ENCODE results near the gene FOXO1.
A peak's percentile ranks its signal among the peaks of the same experiment; 100 is the strongest.

FOXO1 gene

DNA sequence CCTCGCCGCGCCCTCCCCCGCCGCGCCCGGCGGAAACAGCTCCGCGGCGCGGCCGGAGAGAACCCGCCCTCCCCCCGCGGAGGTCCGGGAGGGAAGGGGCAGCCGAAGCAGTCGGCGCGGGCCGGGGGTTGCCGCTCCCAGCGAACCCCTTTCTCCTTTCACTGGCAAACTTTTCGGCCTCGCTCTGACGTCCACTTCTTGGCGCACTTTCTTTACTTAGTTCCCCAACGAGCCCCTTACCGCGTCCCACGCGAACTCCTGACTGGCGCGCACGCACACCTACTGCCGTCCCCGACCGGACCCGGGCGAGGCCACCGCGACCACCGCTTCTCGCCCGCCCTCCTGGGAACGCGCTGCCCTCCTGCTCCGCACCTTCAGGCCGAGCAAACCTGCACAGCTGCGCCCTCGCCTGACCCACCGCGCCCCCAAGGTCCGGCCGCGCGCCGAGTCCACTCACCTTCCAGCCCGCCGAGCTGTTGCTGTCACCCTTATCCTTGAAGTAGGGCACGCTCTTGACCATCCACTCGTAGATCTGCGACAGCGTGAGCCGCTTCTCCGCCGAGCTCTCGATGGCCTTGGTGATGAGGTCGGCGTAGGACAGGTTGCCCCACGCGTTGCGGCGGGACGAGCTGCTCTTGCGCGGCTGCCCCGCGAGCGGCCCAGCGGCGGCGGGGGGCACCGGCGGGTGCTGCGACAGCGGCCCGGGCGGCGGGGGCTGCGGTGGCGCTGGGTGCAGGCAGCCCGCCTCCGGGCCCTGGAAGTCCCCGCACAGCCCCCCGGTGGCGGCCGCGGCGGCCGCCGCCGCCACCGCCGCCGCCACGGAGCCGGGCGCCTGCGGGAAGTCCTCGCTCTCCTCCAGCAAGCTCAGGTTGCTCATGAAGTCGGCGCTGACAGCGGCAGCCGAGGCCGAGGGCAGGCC, 1.1 kb downstream of the FOXO1 start:
- DNase-seq = peak; percentile 58

DNA sequence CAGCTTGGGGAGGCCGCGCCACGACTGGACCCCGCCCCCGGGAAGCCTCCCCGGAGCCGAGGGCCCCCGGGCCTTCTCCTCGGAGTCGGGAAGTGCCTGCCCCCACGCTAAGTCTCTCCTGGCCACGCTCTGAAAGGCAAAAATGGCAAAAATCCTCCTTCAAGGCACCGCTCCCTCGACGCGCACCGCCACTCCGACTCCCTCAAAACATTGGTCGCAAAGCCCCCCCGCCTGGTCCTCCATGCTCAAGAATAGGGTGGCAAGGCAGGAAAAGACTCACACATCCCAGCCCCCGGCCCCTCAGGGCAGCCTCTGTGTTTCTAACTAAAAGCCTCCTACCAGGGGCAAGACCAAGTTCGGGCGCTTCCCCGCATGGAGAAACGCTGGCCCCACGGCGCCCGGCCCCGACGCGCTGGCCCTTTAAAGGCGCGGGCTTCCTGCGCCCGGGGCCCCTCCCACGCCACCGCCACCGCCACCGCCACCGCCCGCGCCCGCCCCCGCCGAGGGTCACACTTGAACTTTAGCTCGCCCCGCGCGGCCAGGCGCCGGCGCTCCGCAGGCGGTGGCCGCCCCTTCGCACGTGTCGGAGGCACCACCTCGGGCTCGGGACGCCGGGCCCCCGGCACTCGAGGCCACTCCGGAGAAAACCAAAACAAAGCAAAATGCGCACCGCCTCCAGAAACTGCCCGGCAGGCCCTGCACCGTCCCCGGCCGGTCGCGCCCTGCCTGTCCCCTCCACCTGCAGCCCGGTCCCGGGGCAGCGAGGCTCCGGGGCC, 1.9 kb downstream of the FOXO1 start:
- DNase-seq = peak; percentile 77

DNA sequence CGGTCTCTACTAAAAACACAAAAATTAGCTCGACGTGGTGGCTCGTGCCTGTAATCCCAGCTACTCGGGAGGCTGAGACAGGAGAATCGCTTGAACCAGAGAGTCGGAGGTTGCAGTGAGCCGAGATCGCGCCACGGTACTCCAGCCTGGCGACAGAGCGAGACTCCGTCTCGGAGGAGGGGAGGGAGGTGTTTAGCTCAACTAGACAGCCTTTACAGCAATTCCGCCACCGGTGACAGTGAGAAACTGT, 2.4 kb downstream of the FOXO1 start:
- DNase-seq = peak; percentile 83

DNA sequence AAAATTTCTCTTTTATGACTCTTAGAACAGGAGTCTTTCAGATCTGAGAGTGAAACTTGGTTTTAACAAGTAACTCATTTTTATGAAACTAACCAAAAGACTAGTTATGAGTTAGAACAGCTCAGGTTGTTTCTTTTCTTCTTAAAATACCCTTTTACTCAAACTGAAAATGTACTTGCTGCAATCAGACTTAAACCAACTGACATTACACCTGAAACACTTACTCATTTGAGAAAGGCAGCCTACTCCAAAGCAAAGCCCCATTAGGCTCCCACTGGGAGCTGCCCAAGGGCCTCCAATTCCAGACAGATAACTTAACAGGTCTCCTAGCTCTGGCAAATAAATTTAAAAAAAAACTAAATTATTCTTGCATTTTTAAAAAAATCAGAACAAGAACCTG, 3.6 kb downstream of the FOXO1 start:
- no peak for DNase-seq

DNA sequence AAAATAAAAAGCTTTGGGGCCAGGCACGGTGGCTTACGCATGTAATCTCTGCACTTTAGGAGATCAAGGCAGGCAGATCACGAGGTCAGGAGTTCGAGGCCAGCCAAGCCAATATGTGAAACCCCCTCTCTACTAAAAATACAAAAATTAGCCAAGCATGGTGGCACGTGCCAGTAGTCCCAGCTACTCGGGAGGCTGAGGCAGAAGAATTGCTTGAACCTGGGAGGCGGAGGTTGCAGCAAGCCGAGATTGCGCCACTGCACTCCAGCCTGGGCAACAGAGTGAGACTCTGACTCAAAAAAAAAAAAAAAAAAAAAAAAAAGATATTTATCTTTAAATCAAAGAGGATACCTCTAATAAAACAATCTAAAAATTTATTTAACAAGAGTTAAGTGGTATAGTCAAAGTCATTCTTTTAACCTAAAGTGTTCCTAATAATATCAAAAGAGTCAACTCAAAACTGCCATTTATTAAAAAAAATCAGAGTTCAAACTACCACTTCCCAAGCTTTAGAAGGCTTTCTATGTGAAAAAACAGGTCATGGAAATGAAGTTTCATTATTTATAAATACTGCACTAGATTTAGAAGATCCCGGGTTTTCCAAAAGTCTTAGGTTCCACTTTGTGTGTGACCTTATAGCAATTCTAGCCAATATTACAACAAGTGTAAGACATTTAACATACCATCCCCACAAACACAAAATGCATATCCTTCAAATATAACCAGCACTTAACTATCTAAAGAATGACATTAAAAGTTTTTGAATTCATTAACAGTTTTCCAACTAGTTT, 4.4 kb downstream of the FOXO1 start:
- DNase-seq = no peak

DNA sequence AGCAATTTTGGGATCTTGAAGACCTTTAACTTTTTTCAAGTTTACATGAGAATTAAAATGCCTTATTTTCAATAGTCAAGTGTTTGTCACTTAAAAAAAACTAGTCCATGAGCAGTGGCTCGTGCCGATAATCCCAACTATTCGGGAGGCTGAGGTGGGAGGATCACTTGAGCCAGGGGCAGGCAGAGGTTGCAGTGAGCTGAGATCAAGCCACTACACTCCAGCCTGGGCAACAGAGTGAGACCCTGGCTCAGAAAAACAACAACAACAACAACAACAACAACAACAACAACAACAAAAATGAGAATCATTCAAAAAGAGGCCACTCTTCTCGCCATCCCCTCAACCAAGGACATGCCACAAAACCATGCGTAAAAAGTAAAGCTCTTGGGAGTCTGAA, 5.7 kb downstream of the FOXO1 start:
- DNase-seq = no peak

DNA sequence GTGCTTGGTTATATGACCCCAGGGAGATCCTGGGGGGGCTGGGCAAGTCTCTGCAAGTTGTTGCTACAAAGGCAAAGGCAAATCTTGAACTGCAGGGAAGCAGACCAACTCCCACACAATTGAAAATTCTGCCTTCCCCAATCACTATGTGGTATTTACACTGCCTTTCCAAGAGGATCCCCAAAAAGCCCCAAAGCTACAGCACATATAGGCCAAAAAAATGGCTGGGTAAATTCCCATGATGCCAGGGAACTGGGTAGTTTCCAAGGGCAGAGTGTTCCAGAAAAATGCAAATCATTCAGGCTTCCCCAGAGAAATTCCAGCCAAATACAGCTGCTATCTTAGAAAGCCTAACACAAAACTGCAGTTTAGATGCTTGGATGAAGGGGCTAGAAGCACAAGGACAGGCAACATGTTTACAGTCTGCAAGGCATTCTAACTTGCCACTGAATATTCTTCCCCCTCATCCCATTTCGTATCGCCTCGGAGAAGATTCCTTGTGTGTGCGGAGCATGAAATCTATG, 6.2 kb downstream of the FOXO1 start:
- no peak for DNase-seq

DNA sequence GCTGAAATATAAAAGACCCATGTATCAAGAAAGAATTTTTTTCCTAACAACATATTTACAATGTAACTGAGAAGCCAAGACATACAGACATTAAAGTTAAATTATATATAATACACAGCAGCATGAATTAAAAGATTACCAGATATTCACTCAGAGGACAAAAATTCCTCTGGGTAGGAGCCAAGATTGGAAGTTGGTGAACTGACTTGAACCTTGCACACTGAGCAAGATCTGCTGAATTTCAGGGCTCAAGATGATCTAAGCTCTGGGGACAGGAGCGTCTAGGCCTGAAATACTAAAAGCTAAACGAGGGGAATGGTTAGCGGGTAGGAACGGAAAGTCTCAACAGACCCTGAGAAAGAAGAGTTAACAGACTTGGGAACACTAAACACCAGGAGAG, 8.5 kb downstream of the FOXO1 start:
- DNase-seq = no peak

DNA sequence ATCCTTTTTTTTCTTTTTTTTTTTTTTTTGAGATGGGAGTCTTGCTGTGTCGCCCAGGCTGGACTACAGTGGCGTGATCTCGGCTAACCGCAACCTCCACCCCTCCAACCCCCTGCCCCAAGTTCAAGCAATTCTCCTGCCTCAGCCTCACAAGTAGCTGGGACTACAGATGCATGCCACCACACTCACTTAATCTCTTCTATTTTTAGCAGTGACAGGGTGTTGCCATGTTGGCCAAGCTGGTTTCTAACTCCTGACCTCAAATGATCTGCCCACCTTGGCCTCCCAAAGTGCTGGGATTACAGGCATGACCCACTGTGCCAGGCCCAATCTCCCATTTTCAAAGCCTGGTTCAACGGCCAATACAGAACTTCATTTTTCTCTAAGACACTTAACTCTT, 9.1 kb downstream of the FOXO1 start:
- DNase-seq = no peak

DNA sequence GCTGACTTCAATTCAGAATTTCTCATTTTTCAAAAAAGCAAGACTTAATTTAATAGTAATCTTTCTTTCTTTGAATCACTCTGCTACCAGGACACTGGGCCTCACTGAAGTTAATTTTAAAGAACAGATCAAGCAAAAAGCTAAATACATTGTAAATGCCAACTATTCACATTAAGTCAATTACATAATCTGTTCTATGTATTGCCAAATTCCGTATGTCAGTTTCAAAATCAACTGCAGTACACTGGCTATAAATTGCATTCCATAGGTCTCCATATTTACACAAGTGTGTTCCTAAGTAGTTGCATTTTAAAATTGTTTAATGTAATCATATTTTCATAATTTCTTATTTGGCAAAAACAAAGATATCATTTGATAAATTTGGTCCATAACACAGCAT, 10.1 kb downstream of the FOXO1 start:
- no peak for DNase-seq

DNA sequence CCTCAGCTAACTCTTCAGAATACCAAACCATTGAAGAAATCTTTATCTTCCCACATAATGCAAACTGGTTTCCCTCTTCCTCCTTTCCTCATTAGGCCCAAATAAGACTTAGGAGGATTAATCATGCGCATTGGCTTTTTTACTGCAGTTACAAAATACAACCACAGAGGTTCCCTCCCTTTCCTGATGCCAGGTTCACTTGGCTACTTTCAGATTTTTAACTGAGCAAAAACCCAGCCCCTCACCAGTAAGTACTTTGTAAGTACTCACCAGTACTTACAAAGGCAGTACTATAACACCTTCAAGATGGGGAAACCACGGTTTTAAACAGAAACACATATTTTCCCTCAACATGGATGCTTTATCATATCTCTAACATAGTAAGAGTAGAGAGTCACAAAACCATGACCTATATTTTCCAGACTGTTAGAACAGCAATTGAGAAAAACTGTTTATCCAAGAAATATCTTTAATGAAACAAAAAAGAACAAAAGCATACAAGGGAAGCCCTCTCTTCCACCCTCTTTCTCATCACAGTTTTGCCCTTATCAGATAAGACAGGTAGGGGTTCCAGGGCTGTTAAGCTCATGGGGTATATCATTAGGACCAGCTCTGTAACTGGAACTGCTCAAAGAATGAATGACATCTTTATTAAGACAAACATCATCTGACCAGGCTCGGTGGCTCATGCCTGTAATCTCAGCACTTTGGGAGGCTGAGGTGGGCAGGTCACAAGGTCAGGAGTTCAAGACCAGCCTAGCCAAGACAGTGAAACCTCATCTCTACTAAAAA, 12.7 kb downstream of the FOXO1 start:
- DNase-seq = no peak

DNA sequence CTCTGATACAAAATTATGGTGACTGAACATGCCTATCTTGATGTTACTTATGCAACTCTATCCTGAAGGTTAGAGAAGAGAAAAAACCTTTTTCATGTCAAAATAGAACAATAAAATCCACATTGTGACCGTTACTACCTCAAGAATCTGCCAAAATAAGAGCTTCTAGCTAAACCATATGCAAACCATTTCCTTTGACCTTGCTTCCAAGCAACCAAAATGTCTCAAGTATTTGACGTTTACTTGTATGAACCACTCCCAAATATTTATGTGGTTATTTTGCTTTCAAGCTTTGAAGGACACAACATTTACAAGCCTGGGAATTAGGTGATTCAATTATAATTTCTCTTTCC, 13.9 kb downstream of the FOXO1 start:
- DNase-seq = no peak

DNA sequence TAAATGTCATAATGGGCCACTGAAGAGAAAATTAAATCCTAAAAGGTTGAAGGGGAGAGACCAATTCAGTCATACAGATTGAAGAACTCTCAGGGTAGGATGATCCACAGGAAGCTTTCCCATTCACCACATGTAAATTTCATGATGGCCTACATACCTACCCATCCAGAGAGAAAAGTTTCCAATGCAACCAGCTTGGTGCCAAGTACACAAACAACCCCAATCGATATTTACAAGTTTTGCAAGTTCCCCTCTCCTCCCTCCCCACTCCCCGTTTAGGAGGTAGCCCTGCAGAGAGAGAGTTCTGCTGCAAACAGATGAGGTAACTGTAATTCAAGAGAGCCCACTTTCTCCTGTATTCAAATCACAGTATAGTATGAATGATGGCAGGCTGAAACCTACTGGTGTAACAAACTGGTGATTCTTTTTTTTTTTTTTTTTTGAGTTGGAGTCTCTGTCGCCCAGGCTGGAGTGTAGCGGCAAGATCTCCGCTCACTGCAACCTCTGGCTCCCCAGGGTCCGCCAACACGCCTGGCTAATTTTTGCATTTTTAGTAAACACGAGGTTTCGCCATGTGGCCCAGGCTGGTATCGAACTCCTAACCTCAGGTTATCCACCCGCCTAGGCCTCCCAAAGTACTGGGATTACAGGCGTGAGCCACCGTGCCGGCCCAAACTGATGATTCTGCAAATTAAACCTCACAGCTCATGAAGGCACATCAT, 14.4 kb downstream of the FOXO1 start:
- no peak for DNase-seq

DNA sequence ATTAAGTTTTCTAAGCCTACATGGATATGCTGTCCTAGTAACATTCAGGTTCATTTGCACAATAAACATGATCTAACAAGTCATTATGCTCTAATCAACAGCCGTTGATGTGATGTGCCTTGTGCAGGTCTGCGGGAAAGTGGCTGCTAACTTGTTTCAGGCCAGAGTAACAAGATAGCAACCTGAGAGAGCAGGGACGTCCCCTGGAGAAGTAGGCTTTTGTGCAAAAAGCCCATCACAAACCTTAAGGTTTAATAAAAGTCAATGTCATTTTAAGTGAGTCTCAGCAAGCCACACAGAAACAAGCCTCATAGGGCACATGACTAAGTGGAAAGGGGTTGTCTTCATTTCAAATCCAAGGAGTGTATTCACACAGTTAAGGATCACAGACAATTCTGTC, 17.6 kb downstream of the FOXO1 start:
- peak; percentile 25 for DNase-seq

DNA sequence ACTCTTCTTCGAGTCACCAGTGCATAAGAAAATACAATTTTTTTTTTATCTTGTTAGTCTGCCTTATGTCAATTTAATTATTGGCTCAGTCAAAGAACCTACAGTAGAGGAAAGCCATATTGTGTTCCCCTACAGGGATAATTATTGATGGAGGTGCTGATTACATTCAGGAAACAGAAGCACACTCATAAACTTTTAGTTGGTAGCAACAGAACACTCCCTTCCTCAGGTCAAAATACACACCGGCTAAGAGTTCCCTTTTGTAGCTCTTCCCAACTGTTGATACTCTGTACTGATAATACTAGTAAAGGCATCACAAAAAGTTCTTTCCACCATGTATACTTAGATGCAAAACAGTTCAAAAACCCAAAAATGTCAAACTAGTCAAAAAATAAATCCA, 18.4 kb downstream of the FOXO1 start:
- no peak for DNase-seq

DNA sequence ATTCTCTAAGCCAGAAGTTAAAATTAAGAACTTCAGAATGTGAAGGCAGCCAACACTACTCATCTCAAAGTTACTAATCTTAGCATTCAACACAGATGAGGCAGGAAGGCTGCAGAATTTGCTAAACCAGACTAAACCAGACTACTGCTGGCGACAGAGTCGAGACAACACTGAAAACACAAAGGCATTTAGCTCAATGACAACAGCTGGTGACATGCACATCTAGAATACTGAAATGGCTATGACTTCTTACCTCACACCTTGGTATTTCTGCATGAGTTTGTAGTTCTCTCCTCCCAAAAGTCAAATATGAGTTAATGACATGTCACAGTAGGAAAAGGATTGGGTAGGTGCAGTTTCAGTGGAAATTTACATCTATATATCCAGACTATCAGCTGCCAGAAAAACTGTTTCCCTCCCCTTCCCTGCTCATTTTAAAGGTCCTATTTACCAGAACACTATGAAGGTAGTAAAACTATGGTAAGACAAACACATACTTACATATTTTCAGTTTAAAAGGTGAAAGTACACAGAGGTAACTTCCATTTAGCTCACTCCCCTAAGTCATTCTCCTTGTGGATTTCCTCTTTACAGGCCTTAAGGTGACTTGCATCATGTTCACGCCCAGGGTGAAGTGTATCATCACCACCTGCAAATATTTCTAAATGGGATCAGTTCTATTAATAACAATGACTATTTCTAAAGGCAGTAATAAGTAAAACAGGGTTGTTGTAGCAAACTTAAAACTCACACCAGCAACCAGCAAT, 21.4 kb downstream of the FOXO1 start:
- no peak for DNase-seq

DNA sequence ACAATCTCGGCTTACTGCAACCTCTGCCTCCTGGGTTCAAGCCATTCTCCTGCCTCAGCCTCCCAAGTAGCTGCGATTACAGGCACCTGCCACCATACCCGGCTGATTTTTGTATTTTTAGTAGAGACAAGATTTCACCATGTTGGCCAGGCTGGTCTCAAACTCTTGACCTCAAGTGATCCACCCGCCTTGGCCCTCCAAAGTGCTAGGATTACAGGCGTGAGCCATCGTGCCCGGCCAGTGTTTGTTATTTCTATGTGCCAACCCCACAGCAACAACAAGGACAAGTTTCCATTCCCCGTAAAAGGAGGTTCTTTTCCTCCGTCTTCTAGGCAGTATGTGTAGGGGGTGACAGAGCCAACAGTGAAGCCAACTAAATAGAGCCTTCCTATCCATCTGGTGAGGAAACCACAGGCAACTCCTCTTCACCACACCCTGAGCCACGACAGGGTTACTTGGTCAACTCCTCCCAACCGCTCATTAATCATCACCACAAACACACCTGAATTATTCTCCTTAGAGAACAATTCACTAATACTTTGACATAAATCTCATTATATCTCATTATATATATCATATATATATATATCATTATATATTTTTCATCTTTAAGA, 25.5 kb downstream of the FOXO1 start:
- peak; percentile 50 for DNase-seq

DNA sequence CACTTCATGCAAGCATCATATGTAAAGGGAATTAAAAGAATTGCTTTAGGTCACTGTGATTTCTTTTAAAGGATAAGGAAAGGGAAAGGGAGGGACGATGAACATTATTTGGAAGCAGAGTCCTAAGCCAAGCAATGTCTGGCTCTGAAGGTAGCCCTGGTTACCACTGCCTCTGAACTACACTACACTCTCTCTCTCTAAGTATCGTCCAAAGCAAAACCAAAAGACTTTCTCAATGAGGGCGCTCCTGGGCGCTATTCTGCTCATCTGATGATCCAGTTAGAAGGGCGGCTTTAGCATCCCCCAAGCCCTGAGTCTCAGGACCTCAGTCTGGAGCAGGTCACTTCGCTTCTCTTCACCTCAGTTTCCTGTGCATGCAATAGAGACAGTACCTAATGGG, 26.2 kb downstream of the FOXO1 start:
- DNase-seq = peak; percentile 23

DNA sequence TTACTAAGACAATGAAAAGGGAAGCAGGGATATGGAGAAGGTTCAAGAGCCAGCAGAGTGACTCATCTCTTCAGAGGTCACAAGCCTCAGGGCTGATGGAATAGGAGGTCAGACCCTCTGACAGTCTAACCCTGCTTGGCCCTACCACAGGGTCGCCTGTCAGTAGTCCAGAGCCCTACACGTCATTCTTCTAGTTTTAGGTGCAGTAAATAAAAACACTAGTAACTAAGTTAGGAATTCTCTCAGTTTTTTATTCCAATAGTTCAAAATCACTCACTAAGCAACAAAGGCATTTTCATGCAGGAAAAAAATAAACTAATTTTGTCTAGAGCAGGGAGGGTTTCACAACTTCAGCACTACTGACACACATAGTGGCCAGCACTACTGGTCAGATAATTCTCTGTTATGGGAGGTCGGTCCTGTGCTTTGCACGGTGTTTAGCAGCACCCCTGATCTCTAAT, 27.2 kb downstream of the FOXO1 start:
- DNase-seq = peak; percentile 22

DNA sequence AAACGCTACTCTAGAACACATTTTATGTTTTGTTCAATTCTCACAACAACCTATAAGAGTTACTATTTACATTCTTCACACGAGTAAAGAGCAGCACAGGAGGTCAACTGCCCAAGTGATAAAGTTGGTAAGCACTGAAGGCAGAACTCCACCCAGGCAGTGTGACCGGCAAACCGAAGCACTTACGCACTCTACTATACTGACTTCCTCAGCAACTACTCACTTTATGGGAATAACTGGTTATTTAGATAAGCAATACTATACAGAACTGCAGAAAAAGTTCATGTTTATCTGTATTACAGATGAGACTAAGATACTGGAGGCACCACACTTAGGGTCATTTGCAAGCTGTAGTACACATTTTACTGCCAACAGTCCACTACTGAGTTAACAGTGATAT, 28.8 kb downstream of the FOXO1 start:
- no peak for DNase-seq

Data from stimulated activated CD8-positive, alpha-beta memory T cell treated with anti-CD3 and anti-CD28 coated beads, Interleukin-4, amount 100 ng/mL, for 48 hours (primary cell).